Stimulated activated naive CD4-positive, alpha-beta T cell treated with Interleukin-2 at 50 U/mL for 16 hours (primary cell): Measurements from ENCODE around the gene NOTUM.

Experiments
- DNase-seq: peaks from one replicate; lab custom pipeline; 2025; lab: John Stamatoyannopoulos, UW

The NOTUM gene

GRCh38 chr17:81909966-81910839 lies 50.8 kb downstream of the NOTUM start:
- DNase-seq: no peak

- no peak for DNase-seq
These were observed 51.8 kb downstream of the NOTUM start for GRCh38 chr17:81909231-81909630.

GRCh38 chr17:81908793-81909192 lies 52.2 kb downstream of the NOTUM start:
- DNase-seq: no peak

- DNase-seq: no peak
These were observed 53.5 kb downstream of the NOTUM start for GRCh38 chr17:81907219-81908145.

DNA sequence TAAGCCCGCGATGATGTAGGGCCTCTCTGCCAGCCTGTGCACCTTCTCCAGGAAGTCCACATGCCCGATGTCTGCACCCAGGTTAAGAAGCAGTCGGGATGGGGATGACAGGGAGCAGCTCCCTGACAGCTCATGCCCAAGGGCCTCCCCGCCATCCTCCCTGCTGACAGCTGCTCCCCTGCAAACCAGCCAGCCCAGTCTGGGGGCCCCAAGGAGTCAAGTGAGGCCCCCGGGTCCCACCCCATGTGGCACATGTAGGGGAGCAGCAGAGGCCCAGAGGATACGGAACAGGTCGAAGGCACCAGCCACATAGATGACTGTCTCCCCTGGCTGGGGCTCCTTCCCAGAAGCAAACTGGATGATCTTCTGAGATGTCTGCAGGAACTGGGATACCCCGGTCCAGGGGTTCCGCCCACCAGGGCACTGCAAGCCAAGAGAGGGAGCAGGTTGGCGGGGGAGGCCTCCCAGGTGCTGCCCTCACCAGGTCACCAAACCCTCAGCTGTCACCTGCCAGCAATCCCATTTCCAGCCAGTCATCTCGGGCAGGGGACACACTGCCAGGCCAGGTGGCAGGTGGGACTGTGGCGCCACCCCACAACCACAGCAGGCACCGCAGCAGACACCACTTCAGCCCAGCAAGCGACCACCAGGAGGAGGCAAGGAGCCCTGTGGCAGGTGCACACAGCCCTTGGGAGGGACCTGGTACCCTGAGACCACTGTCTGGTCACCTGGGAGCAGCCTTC lies 54.3 kb downstream of the NOTUM start:
- no peak for DNase-seq

DNA sequence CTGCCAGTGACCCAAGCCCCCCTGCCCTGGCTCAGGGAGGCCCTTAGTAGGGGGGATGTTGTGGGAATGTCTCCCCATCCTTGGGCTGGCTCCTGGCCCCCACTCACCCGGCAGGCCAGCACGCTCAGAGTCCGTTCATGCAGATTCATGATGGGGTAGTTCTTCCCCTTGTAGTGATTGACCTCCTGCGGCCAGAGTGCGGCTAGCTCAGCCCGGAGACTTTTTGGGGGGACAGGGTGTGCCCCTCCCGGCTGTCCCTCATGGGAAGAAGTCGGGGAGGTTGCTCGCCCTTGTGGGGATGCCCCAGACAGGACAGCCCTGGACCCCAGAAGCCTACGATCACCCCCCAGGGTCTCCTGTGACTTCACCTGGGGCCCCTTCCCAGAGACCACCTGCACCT lies 55.0 kb downstream of the NOTUM start:
- no peak for DNase-seq

DNA sequence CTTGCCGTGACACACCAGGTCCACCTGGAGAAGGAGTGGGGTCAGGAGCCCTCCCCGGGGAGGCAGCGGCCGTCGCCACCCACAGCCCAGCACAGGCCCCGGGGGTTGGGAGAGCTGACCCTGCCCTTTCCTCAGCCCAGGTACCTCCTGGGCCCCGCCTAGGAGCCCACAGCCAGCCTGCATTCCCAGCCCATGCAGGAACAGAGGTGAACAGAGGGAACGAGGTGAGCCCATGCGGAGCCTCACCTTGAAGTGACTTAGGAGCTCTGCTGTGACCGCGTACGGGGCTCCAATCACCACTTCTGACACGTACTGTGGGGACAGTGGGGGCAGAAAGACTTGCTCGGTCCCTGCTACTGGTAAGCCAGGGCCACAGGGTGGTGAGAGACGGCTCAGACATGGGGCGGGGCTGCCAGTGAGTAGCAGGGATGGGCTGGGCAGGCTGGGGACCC lies 55.5 kb downstream of the NOTUM start:
- DNase-seq: no peak

GRCh38 chr17:81904600-81905423 lies 56.2 kb downstream of the NOTUM start:
- DNase-seq: no peak

GRCh38 chr17:81903896-81904599 lies 56.9 kb downstream of the NOTUM start:
- DNase-seq: no peak

DNA sequence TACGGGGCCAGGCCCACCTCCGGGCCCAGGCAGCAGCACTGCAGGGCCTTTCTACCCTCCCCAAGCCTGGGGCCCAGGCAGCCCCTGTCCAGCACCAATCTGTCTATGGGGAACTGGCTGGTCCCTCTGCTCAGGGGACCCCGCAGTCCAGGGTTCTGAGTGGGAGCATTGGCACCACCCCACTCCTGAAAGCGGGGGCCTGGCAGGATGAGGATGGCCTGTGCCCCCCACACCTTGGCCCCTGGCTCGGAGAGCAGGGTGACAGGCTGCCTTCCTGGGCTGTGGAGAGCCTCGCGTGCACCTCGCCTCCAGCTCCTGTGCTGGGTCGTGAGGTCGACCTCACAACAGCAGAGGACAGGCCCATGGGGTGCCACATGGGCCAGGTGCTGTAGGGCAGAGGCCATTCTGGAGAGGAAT lies 57.6 kb downstream of the NOTUM start:
- DNase-seq: no peak

DNA sequence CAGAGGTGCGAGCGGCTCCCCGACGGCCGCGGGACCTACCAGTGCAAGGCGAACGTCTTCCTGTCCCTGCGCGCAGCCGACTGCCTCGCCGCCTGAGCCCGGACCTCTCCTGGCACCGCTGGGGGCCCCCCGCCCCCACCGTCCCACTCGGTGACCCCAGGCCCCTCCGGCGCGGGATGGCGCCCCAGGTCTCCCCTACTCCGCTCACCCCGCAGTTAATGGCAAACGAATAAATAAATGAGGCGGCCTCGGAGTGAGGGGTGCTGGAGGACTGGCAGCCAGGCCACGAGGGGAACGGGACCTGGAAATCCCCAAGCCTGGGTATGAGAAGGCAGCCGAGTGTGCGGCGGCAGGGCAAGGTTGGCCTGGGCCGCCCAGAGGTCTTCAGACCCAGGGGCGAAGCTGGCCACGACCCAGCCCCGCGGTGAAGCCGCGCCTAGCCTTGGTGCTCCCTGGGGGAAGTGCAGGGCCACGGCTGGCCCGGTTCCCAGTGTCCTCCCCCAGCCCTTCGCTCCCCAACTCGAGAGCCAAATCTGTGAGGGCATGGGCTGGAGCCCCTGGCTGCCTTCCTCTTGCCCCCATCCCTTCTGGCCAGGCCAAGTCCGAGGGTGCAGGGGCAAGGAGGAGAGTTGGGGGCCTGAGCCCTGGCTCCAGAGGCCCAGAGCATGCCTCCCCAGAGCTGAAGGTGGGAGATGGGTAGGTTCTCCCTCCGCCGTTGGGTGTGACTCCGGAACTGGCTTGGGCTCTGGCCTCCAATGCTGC lies 58.2 kb downstream of the NOTUM start:
- DNase-seq: no peak
